ENCODE measurements around the gene SLC23A1. TPM values are rescaled to one million over a fixed set of nuclear protein-coding genes. Genes with fewer than 3 reads are reported as not detected.

Gene SLC23A1
- total and polyA plus RNA-seq, 2 of the 13 experiments (the other 11 are each of a cell fraction or from before 2014, with no cell fraction given), result 6.0 to 6.6 TPM

DNA sequence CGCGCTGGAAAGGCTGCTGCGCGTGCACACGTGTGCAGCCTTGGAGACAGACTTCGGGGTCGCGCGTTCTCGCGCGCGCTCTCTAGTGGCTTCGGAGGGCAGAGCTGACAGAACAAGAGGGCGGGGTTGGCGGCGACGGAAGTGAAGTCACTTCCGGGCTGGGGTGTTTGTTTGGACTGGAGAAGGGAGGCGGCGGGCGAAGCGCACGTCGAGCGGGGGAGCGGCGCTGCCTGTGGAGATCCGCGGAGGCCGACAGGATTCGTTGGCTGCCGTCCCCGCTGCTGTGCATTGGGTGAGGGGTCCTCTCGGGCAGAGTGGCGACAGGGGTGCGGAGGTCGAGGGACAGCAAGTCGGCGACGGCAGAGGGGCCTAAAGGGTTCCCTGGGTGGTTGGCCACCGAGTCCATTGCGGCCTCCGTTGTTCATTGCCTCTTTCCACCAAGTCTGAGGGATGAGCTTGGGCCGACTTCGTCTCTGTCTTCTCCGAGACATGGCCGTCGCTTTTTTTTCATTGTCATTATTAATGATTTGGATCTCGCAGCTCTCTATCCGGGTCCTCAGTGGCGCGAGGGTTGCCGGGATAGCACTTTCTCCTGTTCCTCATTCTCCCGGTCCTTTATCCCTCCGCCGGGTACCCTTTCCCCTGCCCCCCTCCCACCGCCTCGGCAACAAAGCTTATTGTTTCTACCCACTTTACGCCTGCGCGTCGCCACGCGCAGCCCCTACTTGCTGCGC is 41.2 kb downstream of the SLC23A1 start, which contains the start of gene PAIP2 (continued):
- peak; percentile 78; the same call in 1 of the 2 replicates for TF ChIP-seq ZFP37 (CRISPR knock-in tag; IDR thresholded peaks at IDR 0.05; ENCODE audit: borderline replicate concordance)
- TF ChIP-seq TBX3 (IDR thresholded peaks at IDR 0.05; ENCODE audit: borderline replicate concordance), result no peak; the same call in 1 of the 2 replicates
- TF ChIP-seq, protein P1, sequence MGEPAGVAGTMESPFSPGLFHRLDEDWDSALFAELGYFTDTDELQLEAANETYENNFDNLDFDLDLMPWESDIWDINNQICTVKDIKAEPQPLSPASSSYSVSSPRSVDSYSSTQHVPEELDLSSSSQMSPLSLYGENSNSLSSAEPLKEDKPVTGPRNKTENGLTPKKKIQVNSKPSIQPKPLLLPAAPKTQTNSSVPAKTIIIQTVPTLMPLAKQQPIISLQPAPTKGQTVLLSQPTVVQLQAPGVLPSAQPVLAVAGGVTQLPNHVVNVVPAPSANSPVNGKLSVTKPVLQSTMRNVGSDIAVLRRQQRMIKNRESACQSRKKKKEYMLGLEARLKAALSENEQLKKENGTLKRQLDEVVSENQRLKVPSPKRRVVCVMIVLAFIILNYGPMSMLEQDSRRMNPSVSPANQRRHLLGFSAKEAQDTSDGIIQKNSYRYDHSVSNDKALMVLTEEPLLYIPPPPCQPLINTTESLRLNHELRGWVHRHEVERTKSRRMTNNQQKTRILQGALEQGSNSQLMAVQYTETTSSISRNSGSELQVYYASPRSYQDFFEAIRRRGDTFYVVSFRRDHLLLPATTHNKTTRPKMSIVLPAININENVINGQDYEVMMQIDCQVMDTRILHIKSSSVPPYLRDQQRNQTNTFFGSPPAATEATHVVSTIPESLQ (CRISPR knock-in tag; conservative IDR thresholded peaks at IDR 0.05), result no peak
- no peak; the same call in 1 of the 2 replicates for TF ChIP-seq DNMT1 (CRISPR knock-in tag; IDR thresholded peaks at IDR 0.05)
- TF ChIP-seq ZBTB8A (CRISPR knock-in tag; IDR thresholded peaks at IDR 0.05; ENCODE audit: borderline replicate concordance, low read depth), result peak; percentile 81; the same call in 1 of the 2 replicates
- TF ChIP-seq RBM22 (optimal IDR thresholded peaks at IDR 0.05; ENCODE audit: low read length), result peak; percentile 26
- peak; percentile 85 for TF ChIP-seq CSRNP1 (CRISPR knock-in tag; IDR thresholded peaks at IDR 0.05)
- TF ChIP-seq ELF1 (CRISPR knock-in tag; IDR thresholded peaks at IDR 0.05), result peak; percentile 91
- no peak for TF ChIP-seq RARA (CRISPR knock-in tag; IDR thresholded peaks at IDR 0.05)
- TF ChIP-seq ZNF619 (CRISPR knock-in tag; IDR thresholded peaks at IDR 0.05), result 0 out of 2 replicates have a peak, but pooled peaks have one; percentile 23
- 0 out of 2 replicates have a peak, but pooled peaks have one; percentile 35 for TF ChIP-seq HOXD1 (CRISPR knock-in tag; IDR thresholded peaks at IDR 0.05)
- TF ChIP-seq KIAA2018 (CRISPR knock-in tag; IDR thresholded peaks at IDR 0.05; ENCODE audit: borderline replicate concordance), result 0 out of 2 replicates have a peak, but pooled peaks have one; percentile 22
- no peak for TF ChIP-seq FOXM1 (CRISPR knock-in tag; IDR thresholded peaks at IDR 0.05)
- no peak for TF ChIP-seq MATR3 (CRISPR knock-in tag; IDR thresholded peaks at IDR 0.05)
- TF ChIP-seq KDM5B (CRISPR knock-in tag; IDR thresholded peaks at IDR 0.05; ENCODE audit: borderline replicate concordance), result peak; percentile 96
- TF ChIP-seq PHF8 (CRISPR knock-in tag; IDR thresholded peaks at IDR 0.05), result peak; percentile 88
- peak; percentile 73; the same call in 1 of the 2 replicates for TF ChIP-seq NAIF1 (CRISPR knock-in tag; IDR thresholded peaks at IDR 0.05; ENCODE audit: borderline replicate concordance)
- peak; percentile 61; the same call in 1 of the 2 replicates for TF ChIP-seq ZMYM4 (CRISPR knock-in tag; IDR thresholded peaks at IDR 0.05)

Measured in HepG2 (cell line).